Left ventricle myocardium superior (tissue), 1 donor: ENCODE results near the gene TTC23L. TPM values are rescaled to one million over a fixed set of nuclear protein-coding genes. Genes with fewer than 3 reads are reported as not detected.
"Not testable (repeated sequence)": the region's sequence is repeated elsewhere in the genome, so short reads cannot be mapped to it uniquely, and the experiment has no call there.

Source experiments
- ATAC-seq: fragments of 200-7000 bp; cut with Tn5 transposase; one replicate; pipeline ENCODE4 v1.9.1; 2020; ENCODE audit warnings: mild to moderate bottlenecking, moderate library complexity
- DNase-seq: peaks from one replicate; pipeline ENCODE4 v3.0.0-alpha.2; 2020
- intact Hi-C: fragments of 100-400 bp; cut with micrococcal nuclease; formaldehyde crosslinking; loops from one replicate; pipeline ENCODE4 v1.11.0; 2022
- total RNA-seq: library from RNA; stranded (reverse); fragmentation: NEBNext Ultra II Directional; extraction: Animal tissue kit (Norgen Biotek cat#: 25700); gene quantifications from one replicate; pipeline ENCODE4 v1.2.1, GENCODE V29; 2021
- donor health status: DM: no; HTN: yes; CAD: no; lungs with severe emphysema.

Gene TTC23L
- total RNA-seq, 1 donor from 2014 or later, result not detected

DNA sequence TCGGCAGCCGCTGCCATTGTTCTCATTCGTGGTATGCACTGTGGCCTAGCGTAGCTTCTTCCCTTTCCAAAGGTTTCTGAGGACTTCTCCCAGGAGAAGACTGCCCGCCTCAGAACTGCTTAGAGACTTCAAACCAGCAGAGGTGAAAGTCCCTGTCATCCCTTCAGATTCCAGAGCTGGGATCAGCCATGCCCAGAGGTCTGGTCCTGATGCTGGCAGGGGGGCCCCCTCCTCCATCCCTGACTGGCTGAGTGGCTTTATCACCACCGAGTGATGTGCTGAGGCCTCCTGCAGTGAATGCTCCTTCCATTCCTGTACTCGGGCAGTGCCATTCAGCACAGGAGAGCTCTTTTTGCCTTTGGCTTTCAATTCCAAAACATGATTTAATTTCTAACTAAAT, 8.1 kb upstream of the TTC23L start:
- DNase-seq, intact Hi-C loops, ATAC-seq: not testable (repeated sequence)

DNA sequence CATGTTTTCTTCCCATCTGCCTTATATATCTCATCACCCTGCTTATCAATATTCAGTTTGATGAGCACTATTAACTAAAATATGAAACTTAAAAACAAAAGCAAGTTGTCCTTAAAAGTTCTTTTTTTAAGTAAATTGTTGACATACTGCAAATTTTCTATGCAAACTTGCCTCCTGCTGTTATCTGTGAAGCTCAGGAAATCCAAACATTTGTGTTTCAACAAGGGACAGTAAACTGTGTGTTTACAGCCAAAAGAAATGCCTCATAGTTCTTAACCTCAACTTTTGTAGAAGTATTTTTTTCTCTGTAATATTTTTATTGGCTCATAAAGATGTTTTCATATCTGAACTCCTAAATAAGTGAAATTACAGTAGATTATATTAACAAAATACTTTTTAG, 7.7 kb upstream of the TTC23L start:
- DNase-seq (no peak), ATAC-seq (peak; percentile 46)
- intact Hi-C loops, result no loop called here

DNA sequence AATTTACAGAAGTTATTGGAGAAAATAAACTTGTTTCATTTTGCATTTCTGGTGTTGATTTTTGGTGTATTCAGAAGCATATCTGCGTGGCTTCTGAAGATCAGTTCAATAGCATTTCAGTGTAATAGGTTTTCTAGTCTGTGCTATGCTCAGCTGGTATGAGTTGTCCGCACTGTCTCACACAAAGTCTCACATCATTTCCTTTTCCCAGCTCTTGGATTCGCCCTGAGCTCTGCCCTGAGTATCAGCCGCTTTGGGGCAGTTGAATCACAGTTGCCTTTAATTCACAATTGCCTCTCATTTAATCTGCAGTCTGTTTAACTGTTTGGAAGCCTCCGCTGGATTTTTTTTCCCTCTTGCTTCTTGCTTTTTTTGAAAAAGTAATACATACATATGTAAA, 6.4 kb upstream of the TTC23L start:
- ATAC-seq (peak; percentile 70), DNase-seq (no peak)

DNA sequence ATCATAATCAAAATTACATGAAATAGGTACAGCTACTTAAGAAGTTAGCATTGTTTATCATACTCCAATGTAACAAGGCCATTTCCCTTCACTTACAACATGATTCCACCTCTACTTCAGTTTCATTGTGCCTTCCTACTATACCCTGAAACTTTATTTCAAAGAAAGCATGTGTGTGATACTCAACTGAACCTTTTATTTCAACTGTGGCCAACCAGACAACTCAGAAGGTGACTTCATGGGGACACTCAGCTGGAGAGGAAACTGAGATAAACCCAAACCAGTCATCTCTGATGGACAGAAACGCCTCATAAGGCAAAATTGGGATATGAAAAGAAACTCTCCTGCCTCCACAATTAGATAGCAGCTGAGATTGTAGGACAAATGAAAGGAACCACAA, 5.9 kb upstream of the TTC23L start:
- ATAC-seq (no peak), DNase-seq (no peak)
- intact Hi-C loops, result no loop called here

More for the DNA sequence above, 6.4 kb upstream of the TTC23L start:
- intact Hi-C loops, result no loop called here

DNA sequence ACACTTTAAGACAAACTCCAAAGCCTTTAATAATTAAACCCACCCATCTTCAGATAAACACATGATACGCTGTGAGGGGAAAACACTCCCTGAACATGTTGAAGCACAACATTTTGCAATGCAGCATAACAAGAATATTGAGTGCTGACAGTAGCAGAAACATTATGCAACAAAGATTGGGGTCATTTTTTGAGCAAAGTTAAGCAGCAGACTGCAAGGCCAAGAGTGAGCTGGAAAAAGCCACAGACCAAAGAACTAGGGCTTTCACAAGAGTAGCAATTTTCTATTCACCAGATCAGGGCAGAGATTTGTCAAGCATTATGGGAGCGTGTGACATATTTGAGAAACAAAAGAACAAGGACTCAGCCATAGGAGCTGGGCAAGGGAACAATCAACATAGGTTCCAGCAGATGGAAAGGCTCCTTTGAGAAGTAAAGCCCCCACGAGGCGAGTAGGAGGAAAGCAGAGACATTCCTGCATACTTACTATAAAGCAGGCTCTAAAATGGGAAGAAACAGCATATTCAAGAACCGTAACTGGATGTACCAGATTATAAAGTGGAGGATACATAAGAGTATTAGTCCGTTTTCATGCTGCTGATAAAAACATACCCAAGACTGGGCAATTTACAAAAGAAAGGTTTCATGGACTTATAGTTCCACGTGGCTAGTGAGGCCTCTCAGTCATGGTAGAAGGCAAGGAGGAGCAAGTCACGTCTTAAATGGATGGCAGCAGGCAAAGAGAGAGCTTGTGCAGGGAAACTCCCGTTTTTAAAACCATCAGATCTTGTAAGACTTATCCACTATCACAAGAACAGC, 4.8 kb upstream of the TTC23L start:
- intact Hi-C loops, result no loop called here
- DNase-seq, result no peak
- ATAC-seq, result peak; percentile 72

DNA sequence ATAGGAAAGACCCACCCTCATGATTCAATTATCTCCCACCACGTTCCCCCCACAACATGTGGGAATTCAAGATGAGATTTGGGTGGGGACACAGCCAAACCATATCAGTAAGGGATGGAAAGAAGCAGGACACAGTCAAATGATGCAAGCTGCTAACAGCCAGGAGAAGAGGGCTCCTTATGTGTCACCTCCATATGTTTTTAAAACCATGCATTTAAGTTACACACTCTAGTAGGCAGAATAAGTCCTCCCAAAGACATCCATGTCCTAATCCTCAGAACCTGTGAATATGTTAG, 4.2 kb upstream of the TTC23L start:
- ATAC-seq, result no peak
- intact Hi-C loops, result no loop called here

DNA sequence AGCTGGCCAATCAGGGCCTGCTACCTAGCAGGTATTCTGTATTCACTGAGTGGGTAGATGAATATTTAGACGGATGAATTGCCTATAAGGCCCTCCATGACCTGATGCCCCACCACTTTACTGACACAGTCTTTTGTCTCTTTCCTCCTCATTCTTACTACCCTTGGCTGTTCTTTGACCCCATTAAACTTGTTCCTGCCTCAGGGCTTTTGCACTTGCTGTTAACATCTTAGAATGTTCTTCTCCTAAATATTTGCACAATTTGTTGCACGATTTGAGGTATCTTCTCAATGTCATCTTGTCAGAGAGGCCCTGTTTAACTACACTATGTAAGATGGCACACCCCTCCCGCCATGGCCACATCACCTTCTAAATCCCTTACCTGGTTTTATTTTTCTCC, 3.3 kb upstream of the TTC23L start:
- DNase-seq, result no peak
- intact Hi-C loops, result no loop called here

More for the DNA sequence above, 4.2 kb upstream of the TTC23L start:
- no peak for DNase-seq

DNA sequence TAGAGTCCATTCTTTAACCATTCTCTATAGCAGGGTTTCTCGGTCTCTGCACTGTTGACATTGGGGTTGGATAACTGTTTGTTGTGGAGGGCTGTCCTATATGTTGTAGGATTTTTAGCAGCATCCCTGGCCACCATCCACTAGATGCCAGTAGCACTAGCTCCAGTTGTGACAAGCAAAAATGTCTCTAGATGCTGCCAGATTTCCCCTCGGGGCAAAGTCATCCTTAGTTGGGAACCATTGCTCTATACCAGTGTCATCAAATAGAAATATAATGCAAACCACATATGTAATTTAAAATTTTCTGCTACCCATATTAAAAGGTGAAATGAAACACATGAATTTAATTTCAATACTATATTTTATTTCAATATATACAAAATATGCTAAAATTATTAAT, 2.9 kb downstream of the TTC23L start:
- ATAC-seq (no peak), DNase-seq (no peak)
- intact Hi-C loops, result no loop called here

More for the DNA sequence above, 3.3 kb upstream of the TTC23L start:
- ATAC-seq, result no peak

DNA sequence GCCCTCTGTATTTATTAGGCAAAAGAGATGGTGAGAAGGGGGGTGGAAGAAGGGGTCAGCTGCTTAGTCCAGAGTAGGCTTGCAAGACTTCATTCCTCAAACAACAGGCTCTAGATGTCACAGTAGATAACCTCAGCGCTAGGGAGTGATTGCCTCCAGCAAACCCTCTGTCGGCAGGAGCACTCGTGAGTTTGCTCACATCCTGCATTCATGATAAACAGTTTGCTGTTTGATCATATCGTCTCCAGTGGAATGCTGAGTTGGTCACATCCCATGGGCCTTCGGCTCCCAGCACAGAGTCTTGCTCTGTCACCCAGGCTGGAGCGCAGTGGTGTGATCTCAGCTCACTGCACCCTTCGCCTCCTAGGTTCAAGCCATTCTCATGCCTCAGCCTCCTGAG, 3.6 kb downstream of the TTC23L start:
- intact Hi-C loops, result no loop called here
- no peak for DNase-seq
- ATAC-seq, result no peak

DNA sequence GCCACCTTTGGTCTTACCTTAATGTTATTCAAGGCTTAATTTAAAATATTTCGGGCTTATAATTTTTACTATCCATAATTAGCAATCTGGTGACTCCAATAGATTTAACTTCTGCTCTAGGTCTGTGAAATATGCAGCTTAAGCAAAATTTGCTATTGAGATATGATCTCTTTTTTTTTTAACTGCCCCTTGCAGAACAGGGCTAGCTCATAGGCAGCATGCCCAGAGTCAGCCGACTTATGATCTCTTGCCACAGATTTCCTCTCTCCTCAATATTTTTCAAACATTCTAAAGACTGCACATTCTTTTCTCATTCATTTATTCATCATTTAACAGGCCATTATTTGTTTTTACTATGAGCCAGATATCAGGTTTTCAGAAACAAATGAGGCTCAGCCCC, 4.5 kb downstream of the TTC23L start:
- intact Hi-C loops, result no loop called here
- DNase-seq (no peak), ATAC-seq (no peak)

DNA sequence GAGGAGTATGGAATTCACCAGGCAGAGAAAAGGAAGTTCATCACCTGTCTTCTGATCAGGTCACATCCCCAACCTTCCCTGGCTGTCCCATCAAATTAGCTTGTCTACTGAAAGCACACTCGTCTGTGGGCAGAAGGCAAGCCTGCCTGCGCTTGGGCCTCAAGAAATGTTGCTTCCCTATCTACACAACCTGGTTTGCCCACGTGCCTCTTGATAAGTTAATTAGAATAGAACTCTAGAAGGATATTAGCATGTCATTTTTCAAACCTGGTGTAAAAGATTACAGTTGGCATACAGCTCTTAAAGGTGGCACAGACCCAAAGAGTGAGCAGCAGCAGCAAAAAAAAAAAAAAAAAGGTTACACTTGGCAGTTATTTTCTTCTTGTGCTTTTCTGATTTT, 5.1 kb downstream of the TTC23L start:
- DNase-seq (no peak), ATAC-seq (no peak)
- intact Hi-C loops, result no loop called here

DNA sequence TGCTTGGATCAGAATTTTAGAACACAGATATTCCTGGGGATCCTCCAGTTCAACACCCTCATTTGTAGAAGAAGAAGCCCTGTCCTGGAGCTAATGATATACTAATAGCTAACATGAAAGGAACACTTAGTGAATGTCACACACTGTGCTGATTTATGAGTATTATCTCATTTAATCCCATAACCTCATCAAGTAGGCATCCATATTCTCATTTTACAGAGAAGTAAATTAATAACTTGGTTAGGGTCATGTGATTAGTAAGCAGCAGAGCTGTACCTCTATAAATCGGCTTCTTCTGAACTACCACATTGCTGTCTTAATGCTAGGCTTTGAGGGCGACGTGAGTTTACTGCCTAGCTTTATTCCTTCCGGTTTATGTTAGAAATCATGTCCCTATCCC, 6.0 kb downstream of the TTC23L start:
- no peak for ATAC-seq
- DNase-seq, result no peak
- intact Hi-C loops, result no loop called here

DNA sequence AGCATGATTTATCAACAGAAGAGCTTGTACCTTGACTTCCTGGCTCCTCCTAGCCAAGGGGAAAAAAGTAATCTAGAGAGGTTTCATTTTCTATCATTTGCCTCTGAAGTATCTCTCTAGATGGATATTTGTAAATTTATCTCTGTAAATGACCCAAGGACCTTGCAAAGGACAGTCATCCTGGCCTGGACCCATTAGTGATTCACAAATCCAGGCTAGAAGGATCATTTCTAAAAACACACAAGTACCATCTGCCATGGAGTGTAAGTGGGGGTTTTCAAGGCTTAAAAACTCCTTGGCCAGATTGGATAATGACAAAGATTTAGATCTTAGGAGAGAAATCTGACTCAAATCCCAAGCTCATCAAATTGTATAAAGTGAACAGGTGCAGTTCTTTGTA, 8.1 kb downstream of the TTC23L start:
- DNase-seq, result no peak
- intact Hi-C loops, result no loop called here
- no peak for ATAC-seq

DNA sequence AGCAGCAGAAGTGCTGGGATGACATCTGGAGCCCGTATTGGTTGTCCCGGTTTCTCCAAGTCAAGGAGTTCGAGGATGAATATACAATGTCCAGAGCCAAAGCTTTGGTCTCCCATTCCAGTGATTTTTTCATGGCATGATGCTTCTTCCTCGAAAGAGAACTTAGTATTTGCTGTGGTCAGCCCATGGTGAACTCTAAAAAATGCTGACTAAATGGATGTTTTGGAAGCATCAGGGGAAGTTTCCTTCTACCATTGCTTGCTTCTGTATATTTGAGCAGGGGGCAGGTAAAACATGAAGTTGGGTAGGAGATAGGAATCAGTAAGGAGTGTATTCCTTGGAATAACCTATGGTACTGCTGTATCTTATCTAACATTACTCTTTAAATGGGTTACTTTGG, 8.6 kb downstream of the TTC23L start:
- intact Hi-C loops, result no loop called here
- DNase-seq (no peak), ATAC-seq (no peak)

DNA sequence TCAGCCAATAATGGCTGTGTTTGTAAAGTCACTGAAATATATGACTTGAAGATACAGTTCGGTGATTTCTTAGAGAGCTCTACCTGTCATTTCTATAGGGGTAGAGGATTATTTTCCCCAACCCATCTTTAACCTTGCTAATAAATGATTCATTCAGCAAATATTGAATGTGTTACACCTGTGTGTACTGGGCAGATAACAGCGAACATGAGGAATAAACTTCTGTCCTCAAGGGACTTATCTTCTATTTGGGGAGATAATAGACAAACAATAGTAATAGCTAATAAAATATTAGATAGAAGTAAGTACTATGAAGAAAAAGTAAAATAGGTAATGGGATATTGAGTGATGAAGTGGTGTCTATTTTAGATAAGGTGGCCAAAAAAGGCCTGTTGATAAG, 9.3 kb downstream of the TTC23L start:
- no peak for DNase-seq
- ATAC-seq, result no peak
- intact Hi-C loops, result no loop called here

DNA sequence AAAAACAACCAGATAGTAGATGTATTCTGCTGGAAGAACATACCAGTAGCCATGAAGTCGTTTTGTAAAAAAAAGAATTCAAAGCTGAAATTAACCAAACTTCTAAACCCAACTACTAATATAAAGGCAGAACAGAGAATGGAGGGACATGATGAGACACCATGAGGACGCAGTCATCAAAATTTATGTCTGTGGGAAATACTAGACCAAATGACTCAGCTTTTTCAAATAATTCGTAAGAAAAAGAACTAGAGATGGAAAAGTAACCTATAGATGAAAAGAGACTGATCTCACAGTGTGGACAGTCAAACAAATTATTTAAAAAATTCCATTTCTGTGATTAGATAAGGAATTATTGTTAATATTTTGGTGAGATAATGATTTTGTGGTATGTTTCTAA, 10.3 kb downstream of the TTC23L start:
- intact Hi-C loops, result no loop called here
- ATAC-seq, result no peak
- DNase-seq, result no peak

DNA sequence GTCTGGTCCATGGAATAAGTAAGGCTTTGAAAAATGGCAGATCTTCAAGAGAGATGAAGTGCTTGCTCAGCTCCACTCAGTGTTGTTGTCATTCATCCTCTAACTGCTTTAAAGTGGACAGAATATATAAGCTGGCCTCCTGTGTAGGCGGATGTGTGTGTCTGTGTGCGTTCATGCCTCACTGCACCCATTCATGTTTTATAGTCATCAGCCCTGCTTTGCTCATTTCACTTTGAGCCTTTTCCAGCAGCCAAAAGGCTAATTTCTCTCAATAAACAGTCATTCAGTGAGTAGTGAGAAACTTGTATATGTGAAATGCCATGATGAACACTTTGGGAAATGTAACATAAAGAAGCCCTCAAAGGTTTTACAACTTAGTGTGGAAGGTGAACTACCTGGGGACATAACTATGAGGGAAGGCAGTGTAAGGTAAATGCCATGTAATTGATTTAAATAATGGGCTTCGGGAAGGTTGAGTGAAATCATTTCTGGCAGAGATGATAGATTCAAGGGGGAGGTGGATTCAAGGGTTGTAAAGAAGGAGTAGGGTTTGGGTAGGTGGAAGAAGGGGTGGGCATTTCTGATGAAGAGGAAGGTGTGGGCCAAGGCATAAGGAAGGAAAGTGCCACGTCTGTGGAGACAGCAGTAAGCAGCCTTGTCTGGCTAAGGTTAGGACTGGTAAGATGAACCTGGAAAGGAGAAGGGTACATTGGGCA, 15.7 kb downstream of the TTC23L start:
- no peak for DNase-seq
- intact Hi-C loops, result no loop called here
- no peak for ATAC-seq

DNA sequence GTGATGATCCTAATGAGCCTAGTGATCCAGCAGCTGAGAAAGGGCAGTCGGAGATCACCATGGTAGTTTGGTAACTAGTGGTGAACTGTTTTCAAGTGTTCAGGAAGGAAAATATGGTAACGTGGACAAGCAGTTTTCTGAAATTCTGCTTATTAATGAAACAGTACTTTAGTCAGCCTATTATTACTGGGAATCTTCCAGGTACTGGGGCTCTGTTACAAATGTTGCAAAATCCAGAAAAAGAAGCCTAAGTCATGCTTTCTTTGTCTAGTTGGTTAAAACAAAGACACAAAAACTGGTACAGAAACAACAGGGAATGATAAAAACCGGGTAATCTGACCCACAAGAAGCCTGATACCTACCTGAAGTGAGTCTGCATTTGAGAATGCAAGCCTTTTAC, 18.2 kb downstream of the TTC23L start:
- DNase-seq (no peak), ATAC-seq (no peak)
- intact Hi-C loops, result no loop called here

DNA sequence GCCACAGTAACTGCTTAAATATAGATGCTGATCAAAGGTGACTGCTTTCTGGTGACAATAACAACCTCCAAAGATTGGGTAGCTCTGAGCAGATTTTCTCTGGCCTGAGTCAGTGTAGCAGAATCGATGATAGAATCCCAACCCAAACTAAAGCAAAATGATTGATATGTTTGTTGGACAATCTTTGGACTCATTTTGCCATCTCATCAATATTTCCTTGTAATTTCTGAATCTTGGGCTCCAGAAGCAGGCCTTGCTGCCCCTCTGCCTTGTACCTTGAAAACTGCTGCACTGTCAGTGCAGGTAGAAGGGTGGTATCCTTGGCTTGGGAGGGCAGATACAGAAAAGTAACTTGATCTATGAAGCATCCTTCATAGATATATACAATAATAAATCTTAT, 18.9 kb downstream of the TTC23L start:
- intact Hi-C loops, result no loop called here
- no peak for ATAC-seq

DNA sequence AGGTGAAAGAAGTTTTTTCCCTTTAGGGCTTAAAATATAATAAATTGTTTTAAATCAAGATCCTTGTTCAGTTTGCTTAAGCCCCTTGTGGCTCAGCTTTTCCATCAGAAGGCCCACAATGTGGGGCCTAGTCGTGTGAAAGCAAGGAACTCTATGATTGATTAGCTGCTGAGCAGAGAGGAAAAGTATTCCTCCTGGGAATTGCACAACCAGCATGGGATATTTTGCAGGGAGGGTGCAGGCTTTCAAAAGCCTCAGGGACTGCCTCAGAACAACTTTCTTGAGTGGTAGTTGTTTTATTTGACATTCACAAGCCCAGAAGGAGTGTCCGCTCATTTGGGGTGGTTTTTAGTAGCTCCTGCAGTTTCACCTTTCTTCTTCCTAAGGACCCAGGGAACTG, 19.8 kb downstream of the TTC23L start:
- DNase-seq, result no peak

More for the DNA sequence above, 18.9 kb downstream of the TTC23L start:
- DNase-seq, result no peak

DNA sequence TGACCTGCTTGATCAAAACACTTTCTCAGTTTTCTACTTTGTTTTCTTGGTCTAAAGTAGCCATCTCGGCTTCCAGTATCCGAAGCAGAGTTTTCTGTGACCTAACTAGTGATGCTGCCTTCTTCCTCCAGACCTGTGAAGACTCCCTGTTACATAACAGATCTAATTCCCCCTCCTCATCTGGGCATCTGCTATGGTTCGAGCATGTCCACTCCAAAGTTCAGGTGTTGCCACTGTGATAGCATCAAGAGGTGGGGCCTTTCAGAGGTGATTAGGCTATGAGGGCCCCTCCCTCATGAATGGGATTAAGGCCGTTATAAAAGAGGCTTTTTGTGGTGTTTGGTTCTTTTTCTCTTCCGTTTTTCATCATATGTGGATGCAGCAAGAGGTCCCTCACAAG, 20.3 kb downstream of the TTC23L start:
- no peak for ATAC-seq
- intact Hi-C loops, result no loop called here
- no peak for DNase-seq

More for the DNA sequence above, 19.8 kb downstream of the TTC23L start:
- no peak for ATAC-seq
- intact Hi-C loops, result no loop called here
